Left cardiac atrium (tissue), 4 donors: ENCODE results near the gene SUN1. TPM values are rescaled to one million over a fixed set of nuclear protein-coding genes. Genes with fewer than 3 reads are reported as not detected.
A peak's percentile ranks its signal among the peaks of the same experiment; 100 is the strongest.
"Not testable (repeated sequence)": the region's sequence is repeated elsewhere in the genome, so short reads cannot be mapped to it uniquely, and the experiment has no call there.

Source experiments
- ATAC-seq, 2 donors: fragments of 200-7000 bp; cut with Tn5 transposase; one replicate each; pipeline ENCODE4 v1.9.1; 2020; ENCODE audit warnings: mild to moderate bottlenecking in 2 of 2, moderate library complexity in 2 of 2
- DNase-seq: peaks from one replicate; pipeline ENCODE4 v3.0.0-alpha.2; 2020
- intact Hi-C, 2 donors: fragments of 100-400 bp; cut with DNase I; formaldehyde crosslinking; loops; one replicate each; pipeline versions ENCODE4 v1.14.1 to v1.15.1; 2022 to 2023
- long read RNA-seq: library from polyadenylated mRNA; unstranded; transcript quantifications from one replicate; pipeline ENCODE4 v2.0.0, GENCODE V29; 2021
- total RNA-seq, 2 donors: library from RNA; stranded (reverse); fragmentation: NEBNext Ultra II Directional; extraction: Animal tissue kit (Norgen Biotek cat#: 25700); gene quantifications; one replicate each; pipeline ENCODE4 v1.2.1, GENCODE V29; 2021
- donor health status: DM: no; HTN: yes; CAD: no.
- donor health status: DM: no; HTN: yes; CAD: no; lungs with severe emphysema.
- donor health status: DM: yes; HTN: yes; CAD: no.
- donor health status: Dilated cardiomyopathy.

Gene SUN1
- 100 to 1,000 TPM; 124 to 136 TPM for total RNA-seq
- long read RNA-seq, full-length matches to known transcripts, result 5 of 155 reads
- long read RNA-seq, partial matches to known transcripts, result 43 of 155 reads
- long read RNA-seq, other reads (novel, unspliced or antisense), result 107 of 155 reads

GRCh38 chr7:832167-832967 is at the start of gene SUN1:
TSS of gene SUN1 (plus strand) at chr7:832476. CDS start at chr7:832525, 49 bp downstream.
- ATAC-seq (peak; percentile 24 to 50), DNase-seq (peak; percentile 48)
- intact Hi-C loops, result no loop called here

- no peak for DNase-seq
- no peak for ATAC-seq
- intact Hi-C loops, result loop anchor here in 1 of 2 donors (10.0 kb wide), 1 partner anchor 92 kb away; the partner anchor contains the start of gene GET4
Observed at GRCh38 chr7:782718-783449, 49.4 kb upstream of the SUN1 start.

GRCh38 chr7:783556-784490 is 48.5 kb upstream of the SUN1 start:
- ATAC-seq (no peak), DNase-seq (no peak)
- intact Hi-C loops, result loop anchor here in 1 of 2 donors (10.0 kb wide), 1 partner anchor 91 kb away; the partner anchor contains the start of gene GET4

DNA sequence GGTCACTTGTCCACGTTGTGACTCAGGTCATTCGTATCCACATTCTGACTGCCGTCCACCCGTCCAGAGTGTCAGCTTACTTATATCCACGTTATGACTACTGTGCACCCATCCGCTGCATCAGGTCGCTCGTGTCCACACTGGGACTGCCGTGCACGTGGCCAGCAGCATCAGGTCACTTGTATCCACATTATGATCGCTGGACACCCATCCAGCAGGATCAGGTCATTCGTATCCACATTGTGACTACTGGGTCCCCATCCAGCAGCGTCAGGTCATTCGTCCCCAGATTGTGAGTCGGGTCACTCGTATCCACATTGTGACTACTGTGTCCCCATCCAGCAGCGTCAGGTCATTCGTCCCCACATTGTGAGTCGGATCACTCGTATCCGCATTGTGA is 47.3 kb upstream of the SUN1 start:
- ATAC-seq (no peak), DNase-seq (no peak)
- intact Hi-C loops, result loop anchor here (5.0 to 10.0 kb wide), 2 partner anchors 87 to 90 kb away; partner anchors contain the start of gene GET4 (in 1 of the 2)

DNA sequence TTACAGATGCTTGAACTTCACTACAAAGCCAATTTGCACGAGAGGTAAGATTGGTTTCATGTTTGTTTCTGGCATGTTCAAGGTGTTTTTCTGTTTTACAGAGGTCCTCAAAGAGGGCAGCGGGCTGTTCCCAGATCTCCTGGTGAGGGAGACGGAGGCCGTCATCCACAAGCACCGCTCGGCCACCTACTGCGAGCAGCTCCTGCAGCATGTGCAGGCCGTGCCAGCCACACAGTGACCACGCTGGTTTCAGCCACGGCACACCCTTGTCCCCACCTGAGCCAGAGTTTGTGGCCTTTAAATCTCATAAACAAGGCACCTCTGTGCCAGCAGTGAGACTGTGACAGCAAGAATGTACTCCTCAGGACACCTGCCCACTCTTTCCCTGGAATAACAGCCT is 46.9 kb upstream of the SUN1 start:
- DNase-seq, result no peak
- intact Hi-C loops, result loop anchor here (5.0 to 10.0 kb wide), 2 partner anchors 87 to 89 kb away; partner anchors contain the start of gene GET4 (in 1 of the 2)
- ATAC-seq, result no peak

GRCh38 chr7:786472-787255 is 45.6 kb upstream of the SUN1 start:
- DNase-seq (peak; percentile 77), ATAC-seq (peak; percentile 77 to 80)
- intact Hi-C loops, result loop anchor here (5.0 to 10.0 kb wide), 2 partner anchors 86 to 88 kb away; partner anchors contain the start of gene GET4 (in 1 of the 2)

- ATAC-seq (peak in 1 of 2 donors; percentile 6), DNase-seq (peak; percentile 18)
- intact Hi-C loops, result loop anchor here (5.0 to 10.0 kb wide), 2 partner anchors 85 to 87 kb away; partner anchors contain the start of gene GET4 (in 1 of the 2)
Observed at GRCh38 chr7:787332-788240, 44.7 kb upstream of the SUN1 start.

- ATAC-seq (no peak), DNase-seq (no peak)
- intact Hi-C loops, result no loop called here
Observed at GRCh38 chr7:791519-791918, 40.8 kb upstream of the SUN1 start.

- ATAC-seq (no peak), DNase-seq (no peak)
- intact Hi-C loops, result no loop called here
Observed at GRCh38 chr7:794207-794606, 38.1 kb upstream of the SUN1 start.

GRCh38 chr7:794671-795329 is 37.5 kb upstream of the SUN1 start:
- DNase-seq (peak; percentile 18), ATAC-seq (no peak)
- intact Hi-C loops, result no loop called here

GRCh38 chr7:796434-797169 is 35.7 kb upstream of the SUN1 start:
- ATAC-seq, DNase-seq, intact Hi-C loops: not testable (repeated sequence)

DNA sequence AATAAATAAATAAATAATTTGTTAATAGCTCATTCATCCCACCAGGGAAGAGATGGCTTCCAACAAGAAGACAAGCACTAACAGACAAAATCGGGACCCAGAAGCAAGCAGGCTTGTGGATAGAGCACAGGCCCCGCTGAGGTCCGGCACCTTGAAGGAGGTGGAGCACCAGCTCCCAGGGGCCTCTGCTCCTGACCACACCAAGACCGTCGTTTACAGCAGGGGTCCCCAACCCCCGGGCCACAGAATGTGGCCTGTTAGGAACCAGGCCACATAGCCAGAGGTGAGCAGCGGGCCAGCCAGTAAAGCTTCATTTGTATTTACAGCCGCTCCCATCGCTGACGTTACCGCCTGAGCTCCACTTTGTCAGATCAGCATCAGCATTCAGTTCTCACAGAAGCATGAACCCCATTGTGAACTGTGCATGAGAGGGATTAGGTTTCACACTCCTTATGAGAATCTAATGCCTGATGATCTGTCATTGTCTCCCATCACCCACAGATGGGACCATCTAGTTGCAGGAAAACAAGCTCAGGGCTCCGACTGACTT is 33.3 kb upstream of the SUN1 start:
- DNase-seq, result peak; percentile 7
- ATAC-seq, result no peak
- intact Hi-C loops, result no loop called here

GRCh38 chr7:800692-801091 is 31.6 kb upstream of the SUN1 start:
- intact Hi-C loops, result no loop called here
- DNase-seq, result no peak
- ATAC-seq, result no peak

DNA sequence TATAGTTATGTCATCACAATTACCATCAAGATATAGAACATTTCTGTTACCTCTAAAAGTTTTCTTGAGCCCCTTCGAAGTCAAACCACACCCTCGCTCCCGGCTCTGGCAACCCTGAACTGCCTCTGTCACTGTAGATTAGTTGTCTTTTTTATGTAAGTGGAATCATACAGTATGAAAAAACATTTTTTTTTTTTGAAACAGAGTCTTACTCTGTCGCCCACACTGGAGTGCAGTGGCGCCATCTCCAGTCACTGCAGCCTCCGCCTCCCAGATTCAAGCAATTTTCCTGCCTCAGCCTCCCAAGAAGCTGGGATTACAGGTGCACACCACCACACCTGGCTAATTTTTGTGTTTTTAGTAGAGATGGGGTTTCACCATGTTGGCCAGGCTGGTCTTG is 30.9 kb upstream of the SUN1 start:
- peak; percentile 2 for DNase-seq
- ATAC-seq, intact Hi-C loops: not testable (repeated sequence)

DNA sequence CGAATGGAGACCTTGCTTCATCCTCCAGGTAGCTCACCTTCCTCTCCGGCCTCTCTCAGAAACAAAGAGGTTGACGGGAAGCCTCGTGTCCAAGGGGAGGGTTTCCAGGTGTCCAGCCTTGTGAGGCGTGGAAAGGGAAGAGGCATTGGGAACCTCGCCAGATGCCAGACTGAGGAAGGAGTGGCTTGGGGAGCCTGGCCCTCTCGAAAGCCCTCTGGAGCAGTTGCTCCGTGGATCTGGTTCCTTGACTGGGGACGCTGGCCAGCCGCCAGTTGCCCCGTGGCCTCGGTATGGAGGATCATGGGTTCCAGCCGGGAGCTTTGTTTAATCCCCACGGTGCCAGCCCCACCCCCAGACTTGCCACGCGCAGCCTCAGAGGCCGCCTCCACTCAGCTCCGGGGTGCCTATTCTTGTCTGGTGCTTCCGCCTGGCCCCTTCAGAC is 30.3 kb upstream of the SUN1 start:
- DNase-seq (peak; percentile 57), ATAC-seq (peak; percentile 79 to 88)
- intact Hi-C loops, result no loop called here
